ENCODE measurements around the gene NTSR1. TPM values are rescaled to one million over a fixed set of nuclear protein-coding genes. Genes with fewer than 3 reads are reported as not detected.

Gene NTSR1
- total and polyA plus RNA-seq, 2 of the 13 experiments (the other 11 are each of a cell fraction or from before 2014, with no cell fraction given): 0.09 to 0.12 TPM

- peak; percentile 71 for TF ChIP-seq ZBTB46 (CRISPR knock-in tag; IDR thresholded peaks at IDR 0.05; ENCODE audit: borderline replicate concordance)
- TF ChIP-seq PAWR (CRISPR knock-in tag; IDR thresholded peaks at IDR 0.05; ENCODE audit: borderline replicate concordance): 0 out of 2 replicates have a peak, but pooled peaks have one; percentile 5
- TF ChIP-seq ATM (IDR thresholded peaks at IDR 0.05; ENCODE audit: borderline replicate concordance): no peak
- TF ChIP-seq RBAK (CRISPR knock-in tag; IDR thresholded peaks at IDR 0.05): 0 out of 2 replicates have a peak, but pooled peaks have one; percentile 39
- peak; percentile 30; the same call in 1 of the 2 replicates for TF ChIP-seq ZNF383 (CRISPR knock-in tag; IDR thresholded peaks at IDR 0.05; ENCODE audit: borderline replicate concordance)
- peak; percentile 68; the same call in 1 of the 2 replicates for TF ChIP-seq HIC2 (CRISPR knock-in tag; IDR thresholded peaks at IDR 0.05; ENCODE audit: low read depth)
- peak; percentile 88; the same call in 1 of the 2 replicates for TF ChIP-seq ZNF224 (CRISPR knock-in tag; IDR thresholded peaks at IDR 0.05)
- no peak for TF ChIP-seq POGZ (CRISPR knock-in tag; IDR thresholded peaks at IDR 0.05)
- TF ChIP-seq AHDC1 (CRISPR knock-in tag; IDR thresholded peaks at IDR 0.05; ENCODE audit: borderline replicate concordance): no peak
- peak; percentile 66; the same call in 1 of the 2 replicates for TF ChIP-seq ZNF768 (CRISPR knock-in tag; IDR thresholded peaks at IDR 0.05)
- TF ChIP-seq ZNF782 (CRISPR knock-in tag; IDR thresholded peaks at IDR 0.05; ENCODE audit: borderline replicate concordance): 0 out of 2 replicates have a peak, but pooled peaks have one; percentile 44
- TF ChIP-seq ZNF850 (CRISPR knock-in tag; conservative IDR thresholded peaks at IDR 0.05): no peak
- 0 out of 2 replicates have a peak, but pooled peaks have one; percentile 11 for TF ChIP-seq ZNF280D (CRISPR knock-in tag; IDR thresholded peaks at IDR 0.05)
- 0 out of 2 replicates have a peak, but pooled peaks have one; percentile 22 for TF ChIP-seq ZNF746 (CRISPR knock-in tag; IDR thresholded peaks at IDR 0.05)
- no peak for TF ChIP-seq DMAP1 (CRISPR knock-in tag; IDR thresholded peaks at IDR 0.05)
These were observed 40.9 kb upstream of the NTSR1 start (continued) for GRCh38 chr20:62667530-62668440.
